HEK293 (cell line): ENCODE data around the gene TBX3.
A peak's percentile ranks its signal among the peaks of the same experiment; 100 is the strongest.

Experiments used
- CTCF ChIA-PET: fragments of 350-600 bp; formaldehyde crosslinking; extraction: SDS; loops from one replicate; lab custom pipeline; 2021; ENCODE audit warnings: antibody characterized with exemption; lab: Yijun Ruan, JAX
- POLR2A ChIA-PET: fragments of 300-600 bp; formaldehyde crosslinking; extraction: SDS; loops from one replicate; lab custom pipeline; 2020; ENCODE audit warnings: antibody characterized with exemption, inconsistent platforms; lab: Yijun Ruan, JAX
- H3K27ac ChIP-seq: fragments of 200-500 bp; sonication (Bioruptor generic); 2 replicates; pipeline ENCODE4 v1.5.1; 2014; ENCODE audit warnings: low read depth, low read length, control low read depth, inconsistent platforms; ENCODE audit errors: extremely low read depth
- H3K36me3 ChIP-seq, 2 experiments: fragments of 200-500 bp in 1 of 2; sonication (Bioruptor generic) in 1 of 2; 1 replicate in 1 of 2; 2 replicates in 1 of 2; pipeline ENCODE4 v1.5.1; 2014 to 2017; ENCODE audit warnings: inconsistent platforms in 2 of 2, low read length in 2 of 2; ENCODE audit not compliant: control insufficient read depth in 2 of 2, insufficient read depth in 1 of 2
- H3K4me1 ChIP-seq: fragments of 200-500 bp; sonication (Bioruptor generic); 2 replicates; pipeline ENCODE4 v1.5.1; 2014; ENCODE audit warnings: mild to moderate bottlenecking, low read length, inconsistent platforms; ENCODE audit not compliant: control insufficient read depth, insufficient read depth
- H3K4me3 ChIP-seq: 2 replicates; pipeline ENCODE4 v1.5.1; 2011; ENCODE audit warnings: low read depth, mild to moderate bottlenecking, control low read depth, low read length, moderate library complexity
- H3K9me3 ChIP-seq: fragments of 200-500 bp; sonication (Bioruptor generic); 2 replicates; pipeline ENCODE4 v1.5.1; 2014; ENCODE audit warnings: low read depth, low read length, inconsistent platforms; ENCODE audit not compliant: control insufficient read depth, insufficient read depth
- ZBTB20 ChIP-seq: fragments of 450-650 bp; formaldehyde crosslinking; IDR thresholded peaks from 2 replicates; pipeline ENCODE4 v1.5.1; 2016; ENCODE audit warnings: missing biosample characterization, missing genetic modification characterization
- ZNF146 ChIP-seq: fragments of 450-650 bp; formaldehyde crosslinking; IDR thresholded peaks from 2 replicates; pipeline ENCODE4 v1.5.1; 2016; ENCODE audit warnings: missing biosample characterization, missing genetic modification characterization
- ZNF777 ChIP-seq: fragments of 450-650 bp; formaldehyde crosslinking; IDR thresholded peaks from 2 replicates; pipeline ENCODE4 v1.5.1; 2017; ENCODE audit warnings: missing biosample characterization, missing genetic modification characterization, borderline replicate concordance
- TF ChIP-seq, protein P1 (sequence below): IDR thresholded peaks from 2 replicates; pipeline ENCODE4 v1.6.1; 2011; ENCODE audit warnings: mild to moderate bottlenecking, low read depth, low read length, borderline replicate concordance
- TF ChIP-seq, protein P2 (sequence below): fragments of 450-650 bp; formaldehyde crosslinking; IDR thresholded peaks from 2 replicates; pipeline ENCODE4 v1.5.1; 2017; ENCODE audit warnings: missing biosample characterization, missing genetic modification characterization
- TF ChIP-seq, protein P3 (sequence below): fragments of 450-650 bp; formaldehyde crosslinking; IDR thresholded peaks from 2 replicates; pipeline ENCODE4 v1.5.1; 2016; ENCODE audit warnings: missing biosample characterization, missing genetic modification characterization, low read depth
- TF ChIP-seq, protein P4 (sequence below): fragments of 450-650 bp; formaldehyde crosslinking; IDR thresholded peaks from 2 replicates; pipeline ENCODE4 v1.5.1; 2016; ENCODE audit warnings: missing biosample characterization, missing genetic modification characterization, borderline replicate concordance
- TF ChIP-seq, protein P5 (sequence below): fragments of 450-650 bp; formaldehyde crosslinking; IDR thresholded peaks from 2 replicates; pipeline ENCODE4 v1.5.1; 2016; ENCODE audit warnings: missing biosample characterization, missing genetic modification characterization
- TF ChIP-seq, protein P6 (sequence below): fragments of 450-650 bp; formaldehyde crosslinking; IDR thresholded peaks from 2 replicates; pipeline ENCODE4 v1.5.1; 2016; ENCODE audit warnings: missing biosample characterization, missing genetic modification characterization

Gene TBX3

DNA sequence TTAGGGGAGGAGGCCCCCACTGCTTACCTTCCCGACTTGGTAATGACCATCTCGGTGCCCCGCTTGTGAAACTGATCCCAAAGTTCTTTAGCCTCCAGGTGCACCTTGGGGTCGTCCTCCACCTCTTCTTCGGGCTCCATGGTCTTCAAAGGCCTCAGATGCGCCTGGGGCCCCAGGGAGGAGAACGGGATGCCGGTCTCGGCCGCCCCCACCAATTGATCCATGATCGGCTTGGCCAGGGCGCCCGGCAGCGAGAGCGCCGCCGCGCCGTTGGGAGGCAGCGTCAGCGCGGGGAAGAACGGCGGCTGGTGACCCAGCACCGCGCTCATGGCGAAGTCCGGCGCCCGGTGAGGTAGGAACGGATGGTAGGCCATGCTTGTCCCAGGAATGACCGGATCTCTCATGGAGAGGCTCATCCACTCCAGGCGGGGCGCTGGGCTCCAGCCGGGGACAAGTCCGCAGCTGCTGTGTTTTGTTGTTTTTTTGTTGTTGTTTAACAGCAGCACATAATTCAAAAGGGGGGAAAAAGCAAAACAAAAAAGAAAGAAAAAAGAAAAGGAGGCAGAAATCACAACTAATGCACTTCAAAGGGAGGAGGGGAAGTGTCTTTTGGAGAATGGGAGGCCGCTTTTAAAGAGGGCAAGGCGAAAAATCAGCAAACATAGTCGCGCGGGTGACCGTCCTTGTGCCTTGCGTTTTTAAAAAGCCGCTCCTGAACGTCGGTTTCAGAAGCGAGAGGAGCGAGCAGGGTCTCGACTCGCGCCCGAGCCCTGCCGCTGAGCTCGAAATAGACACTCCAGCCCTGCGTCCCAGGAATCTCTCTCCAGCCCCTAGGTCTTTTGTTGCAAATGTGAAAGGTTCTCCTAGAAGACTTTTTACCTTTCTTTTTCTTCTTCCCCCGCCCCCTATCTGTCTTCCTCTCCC is 928 bp downstream of the TBX3 start (continued):
- 0 out of 2 replicates have a peak, but pooled peaks have one; percentile 8 for TF ChIP-seq ZNF777 (tag by site-specific recombination)
- TF ChIP-seq, protein P1, sequence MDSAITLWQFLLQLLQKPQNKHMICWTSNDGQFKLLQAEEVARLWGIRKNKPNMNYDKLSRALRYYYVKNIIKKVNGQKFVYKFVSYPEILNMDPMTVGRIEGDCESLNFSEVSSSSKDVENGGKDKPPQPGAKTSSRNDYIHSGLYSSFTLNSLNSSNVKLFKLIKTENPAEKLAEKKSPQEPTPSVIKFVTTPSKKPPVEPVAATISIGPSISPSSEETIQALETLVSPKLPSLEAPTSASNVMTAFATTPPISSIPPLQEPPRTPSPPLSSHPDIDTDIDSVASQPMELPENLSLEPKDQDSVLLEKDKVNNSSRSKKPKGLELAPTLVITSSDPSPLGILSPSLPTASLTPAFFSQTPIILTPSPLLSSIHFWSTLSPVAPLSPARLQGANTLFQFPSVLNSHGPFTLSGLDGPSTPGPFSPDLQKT = no peak
- TF ChIP-seq, protein P2, sequence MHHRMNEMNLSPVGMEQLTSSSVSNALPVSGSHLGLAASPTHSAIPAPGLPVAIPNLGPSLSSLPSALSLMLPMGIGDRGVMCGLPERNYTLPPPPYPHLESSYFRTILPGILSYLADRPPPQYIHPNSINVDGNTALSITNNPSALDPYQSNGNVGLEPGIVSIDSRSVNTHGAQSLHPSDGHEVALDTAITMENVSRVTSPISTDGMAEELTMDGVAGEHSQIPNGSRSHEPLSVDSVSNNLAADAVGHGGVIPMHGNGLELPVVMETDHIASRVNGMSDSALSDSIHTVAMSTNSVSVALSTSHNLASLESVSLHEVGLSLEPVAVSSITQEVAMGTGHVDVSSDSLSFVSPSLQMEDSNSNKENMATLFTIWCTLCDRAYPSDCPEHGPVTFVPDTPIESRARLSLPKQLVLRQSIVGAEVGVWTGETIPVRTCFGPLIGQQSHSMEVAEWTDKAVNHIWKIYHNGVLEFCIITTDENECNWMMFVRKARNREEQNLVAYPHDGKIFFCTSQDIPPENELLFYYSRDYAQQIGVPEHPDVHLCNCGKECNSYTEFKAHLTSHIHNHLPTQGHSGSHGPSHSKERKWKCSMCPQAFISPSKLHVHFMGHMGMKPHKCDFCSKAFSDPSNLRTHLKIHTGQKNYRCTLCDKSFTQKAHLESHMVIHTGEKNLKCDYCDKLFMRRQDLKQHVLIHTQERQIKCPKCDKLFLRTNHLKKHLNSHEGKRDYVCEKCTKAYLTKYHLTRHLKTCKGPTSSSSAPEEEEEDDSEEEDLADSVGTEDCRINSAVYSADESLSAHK = no peak
- TF ChIP-seq ZBTB20 (tag by site-specific recombination) = peak; percentile 90; the same call in 1 of the 2 replicates
- TF ChIP-seq, protein P3, sequence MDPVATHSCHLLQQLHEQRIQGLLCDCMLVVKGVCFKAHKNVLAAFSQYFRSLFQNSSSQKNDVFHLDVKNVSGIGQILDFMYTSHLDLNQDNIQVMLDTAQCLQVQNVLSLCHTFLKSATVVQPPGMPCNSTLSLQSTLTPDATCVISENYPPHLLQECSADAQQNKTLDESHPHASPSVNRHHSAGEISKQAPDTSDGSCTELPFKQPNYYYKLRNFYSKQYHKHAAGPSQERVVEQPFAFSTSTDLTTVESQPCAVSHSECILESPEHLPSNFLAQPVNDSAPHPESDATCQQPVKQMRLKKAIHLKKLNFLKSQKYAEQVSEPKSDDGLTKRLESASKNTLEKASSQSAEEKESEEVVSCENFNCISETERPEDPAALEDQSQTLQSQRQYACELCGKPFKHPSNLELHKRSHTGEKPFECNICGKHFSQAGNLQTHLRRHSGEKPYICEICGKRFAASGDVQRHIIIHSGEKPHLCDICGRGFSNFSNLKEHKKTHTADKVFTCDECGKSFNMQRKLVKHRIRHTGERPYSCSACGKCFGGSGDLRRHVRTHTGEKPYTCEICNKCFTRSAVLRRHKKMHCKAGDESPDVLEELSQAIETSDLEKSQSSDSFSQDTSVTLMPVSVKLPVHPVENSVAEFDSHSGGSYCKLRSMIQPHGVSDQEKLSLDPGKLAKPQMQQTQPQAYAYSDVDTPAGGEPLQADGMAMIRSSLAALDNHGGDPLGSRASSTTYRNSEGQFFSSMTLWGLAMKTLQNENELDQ = no peak
- TF ChIP-seq ZNF146 (tag by site-specific recombination) = no peak
- TF ChIP-seq, protein P4, sequence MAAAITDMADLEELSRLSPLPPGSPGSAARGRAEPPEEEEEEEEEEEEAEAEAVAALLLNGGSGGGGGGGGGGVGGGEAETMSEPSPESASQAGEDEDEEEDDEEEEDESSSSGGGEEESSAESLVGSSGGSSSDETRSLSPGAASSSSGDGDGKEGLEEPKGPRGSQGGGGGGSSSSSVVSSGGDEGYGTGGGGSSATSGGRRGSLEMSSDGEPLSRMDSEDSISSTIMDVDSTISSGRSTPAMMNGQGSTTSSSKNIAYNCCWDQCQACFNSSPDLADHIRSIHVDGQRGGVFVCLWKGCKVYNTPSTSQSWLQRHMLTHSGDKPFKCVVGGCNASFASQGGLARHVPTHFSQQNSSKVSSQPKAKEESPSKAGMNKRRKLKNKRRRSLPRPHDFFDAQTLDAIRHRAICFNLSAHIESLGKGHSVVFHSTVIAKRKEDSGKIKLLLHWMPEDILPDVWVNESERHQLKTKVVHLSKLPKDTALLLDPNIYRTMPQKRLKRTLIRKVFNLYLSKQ (tag by site-specific recombination) = no peak
- TF ChIP-seq, protein P5, sequence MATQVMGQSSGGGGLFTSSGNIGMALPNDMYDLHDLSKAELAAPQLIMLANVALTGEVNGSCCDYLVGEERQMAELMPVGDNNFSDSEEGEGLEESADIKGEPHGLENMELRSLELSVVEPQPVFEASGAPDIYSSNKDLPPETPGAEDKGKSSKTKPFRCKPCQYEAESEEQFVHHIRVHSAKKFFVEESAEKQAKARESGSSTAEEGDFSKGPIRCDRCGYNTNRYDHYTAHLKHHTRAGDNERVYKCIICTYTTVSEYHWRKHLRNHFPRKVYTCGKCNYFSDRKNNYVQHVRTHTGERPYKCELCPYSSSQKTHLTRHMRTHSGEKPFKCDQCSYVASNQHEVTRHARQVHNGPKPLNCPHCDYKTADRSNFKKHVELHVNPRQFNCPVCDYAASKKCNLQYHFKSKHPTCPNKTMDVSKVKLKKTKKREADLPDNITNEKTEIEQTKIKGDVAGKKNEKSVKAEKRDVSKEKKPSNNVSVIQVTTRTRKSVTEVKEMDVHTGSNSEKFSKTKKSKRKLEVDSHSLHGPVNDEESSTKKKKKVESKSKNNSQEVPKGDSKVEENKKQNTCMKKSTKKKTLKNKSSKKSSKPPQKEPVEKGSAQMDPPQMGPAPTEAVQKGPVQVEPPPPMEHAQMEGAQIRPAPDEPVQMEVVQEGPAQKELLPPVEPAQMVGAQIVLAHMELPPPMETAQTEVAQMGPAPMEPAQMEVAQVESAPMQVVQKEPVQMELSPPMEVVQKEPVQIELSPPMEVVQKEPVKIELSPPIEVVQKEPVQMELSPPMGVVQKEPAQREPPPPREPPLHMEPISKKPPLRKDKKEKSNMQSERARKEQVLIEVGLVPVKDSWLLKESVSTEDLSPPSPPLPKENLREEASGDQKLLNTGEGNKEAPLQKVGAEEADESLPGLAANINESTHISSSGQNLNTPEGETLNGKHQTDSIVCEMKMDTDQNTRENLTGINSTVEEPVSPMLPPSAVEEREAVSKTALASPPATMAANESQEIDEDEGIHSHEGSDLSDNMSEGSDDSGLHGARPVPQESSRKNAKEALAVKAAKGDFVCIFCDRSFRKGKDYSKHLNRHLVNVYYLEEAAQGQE (tag by site-specific recombination) = no peak

DNA sequence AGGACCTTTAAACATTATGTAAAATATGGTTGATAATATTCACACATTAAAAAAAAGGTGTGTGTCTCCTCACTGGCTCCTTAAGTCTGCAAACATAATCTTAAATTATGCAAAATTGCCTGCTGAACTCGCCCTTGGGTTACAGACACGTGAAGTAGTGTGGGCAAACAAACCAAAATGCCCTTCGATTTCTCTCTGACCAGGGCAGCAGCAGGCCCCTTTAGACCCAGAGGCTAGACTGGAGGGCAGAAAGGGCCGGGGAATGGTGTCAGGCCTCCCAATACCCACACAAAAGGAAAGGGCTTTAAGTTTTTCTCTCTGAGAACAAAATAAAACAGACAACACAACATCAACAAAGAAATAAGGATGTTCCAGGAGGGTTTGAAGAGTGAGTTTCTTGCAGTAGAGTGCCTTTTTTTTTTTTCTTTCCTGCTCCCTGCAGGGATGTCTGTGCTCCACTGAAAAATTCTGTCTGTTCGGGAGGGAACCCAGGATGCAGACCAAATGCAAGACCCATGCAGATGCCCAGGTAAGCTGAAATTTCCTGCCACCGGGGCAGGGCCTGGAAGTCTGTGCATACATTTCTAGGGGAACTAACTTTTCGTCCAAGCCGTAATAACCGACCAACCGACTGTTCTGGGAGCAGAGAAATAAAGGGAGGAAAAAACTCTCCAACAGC is 1.7 kb downstream of the TBX3 start:
- TF ChIP-seq, protein P6, sequence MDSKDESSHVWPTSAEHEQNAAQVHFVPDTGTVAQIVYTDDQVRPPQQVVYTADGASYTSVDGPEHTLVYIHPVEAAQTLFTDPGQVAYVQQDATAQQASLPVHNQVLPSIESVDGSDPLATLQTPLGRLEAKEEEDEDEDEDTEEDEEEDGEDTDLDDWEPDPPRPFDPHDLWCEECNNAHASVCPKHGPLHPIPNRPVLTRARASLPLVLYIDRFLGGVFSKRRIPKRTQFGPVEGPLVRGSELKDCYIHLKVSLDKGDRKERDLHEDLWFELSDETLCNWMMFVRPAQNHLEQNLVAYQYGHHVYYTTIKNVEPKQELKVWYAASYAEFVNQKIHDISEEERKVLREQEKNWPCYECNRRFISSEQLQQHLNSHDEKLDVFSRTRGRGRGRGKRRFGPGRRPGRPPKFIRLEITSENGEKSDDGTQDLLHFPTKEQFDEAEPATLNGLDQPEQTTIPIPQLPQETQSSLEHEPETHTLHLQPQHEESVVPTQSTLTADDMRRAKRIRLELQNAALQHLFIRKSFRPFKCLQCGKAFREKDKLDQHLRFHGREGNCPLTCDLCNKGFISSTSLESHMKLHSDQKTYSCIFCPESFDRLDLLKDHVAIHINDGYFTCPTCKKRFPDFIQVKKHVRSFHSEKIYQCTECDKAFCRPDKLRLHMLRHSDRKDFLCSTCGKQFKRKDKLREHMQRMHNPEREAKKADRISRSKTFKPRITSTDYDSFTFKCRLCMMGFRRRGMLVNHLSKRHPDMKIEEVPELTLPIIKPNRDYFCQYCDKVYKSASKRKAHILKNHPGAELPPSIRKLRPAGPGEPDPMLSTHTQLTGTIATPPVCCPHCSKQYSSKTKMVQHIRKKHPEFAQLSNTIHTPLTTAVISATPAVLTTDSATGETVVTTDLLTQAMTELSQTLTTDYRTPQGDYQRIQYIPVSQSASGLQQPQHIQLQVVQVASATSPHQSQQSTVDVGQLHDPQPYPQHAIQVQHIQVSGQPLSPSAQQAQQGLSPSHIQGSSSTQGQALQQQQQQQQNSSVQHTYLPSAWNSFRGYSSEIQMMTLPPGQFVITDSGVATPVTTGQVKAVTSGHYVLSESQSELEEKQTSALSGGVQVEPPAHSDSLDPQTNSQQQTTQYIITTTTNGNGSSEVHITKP (tag by site-specific recombination) = no peak
- peak; percentile 92 for TF ChIP-seq ZBTB20 (tag by site-specific recombination)
- Histone ChIP-seq H3K27ac (peak overlapping the region; percentile 91; the same call in 1 of the 2 replicates), H3K36me3 (peaks cover 4 to 41% of the 10 kb centered on the region in 2 experiments; a peak in 2 of 3 replicates), H3K9me3 (no peaks in the 10 kb centered on the region; the same call in 1 of the 2 replicates), H3K4me3 (peak overlapping the region; percentile 88), H3K4me1 (peaks cover 4% of the 10 kb centered on the region)
- CTCF ChIA-PET = no interaction called here
- POLR2A ChIA-PET = interaction anchor here (0.6 kb wide), 1 partner anchor 49 kb away, joined by 8 read pairs; no protein-coding TSS in a partner anchor
